SK-N-SH (cell line): ENCODE data around the gene OSBPL2.

Experiments used
- ELF1 ChIP-seq: IDR thresholded peaks from 2 replicates; pipeline ENCODE4 v1.4.0; 2012
- GABPA ChIP-seq: IDR thresholded peaks from 2 replicates; pipeline ENCODE4 v1.4.0; 2012; ENCODE audit warnings: low read depth, mild to moderate bottlenecking
- NFIC ChIP-seq: IDR thresholded peaks from 2 replicates; pipeline ENCODE4 v1.4.0; 2012; ENCODE audit warnings: borderline replicate concordance
- POLR2AphosphoS5 ChIP-seq: IDR thresholded peaks from 2 replicates; pipeline ENCODE4 v1.6.1; 2012; ENCODE audit warnings: low read depth, low read length
- RAD21 ChIP-seq: IDR thresholded peaks from 2 replicates; pipeline ENCODE4 v1.6.1; 2012; ENCODE audit warnings: mild to moderate bottlenecking, low read length
- SMC3 ChIP-seq: IDR thresholded peaks from 2 replicates; pipeline ENCODE4 v1.6.1; 2012; ENCODE audit warnings: low read depth, low read length, improper control_type of control experiment
- TF ChIP-seq, protein P1 (sequence below): IDR thresholded peaks from 2 replicates; pipeline ENCODE4 v1.4.0; 2012; ENCODE audit warnings: low read depth
- TF ChIP-seq, protein P2 (sequence below): fragments of 200-600 bp; sonication (generic); IDR thresholded peaks from 2 replicates; pipeline ENCODE4 v1.6.1; 2017; ENCODE audit warnings: antibody characterized with exemption, mild to moderate bottlenecking, moderate library complexity

DNA sequence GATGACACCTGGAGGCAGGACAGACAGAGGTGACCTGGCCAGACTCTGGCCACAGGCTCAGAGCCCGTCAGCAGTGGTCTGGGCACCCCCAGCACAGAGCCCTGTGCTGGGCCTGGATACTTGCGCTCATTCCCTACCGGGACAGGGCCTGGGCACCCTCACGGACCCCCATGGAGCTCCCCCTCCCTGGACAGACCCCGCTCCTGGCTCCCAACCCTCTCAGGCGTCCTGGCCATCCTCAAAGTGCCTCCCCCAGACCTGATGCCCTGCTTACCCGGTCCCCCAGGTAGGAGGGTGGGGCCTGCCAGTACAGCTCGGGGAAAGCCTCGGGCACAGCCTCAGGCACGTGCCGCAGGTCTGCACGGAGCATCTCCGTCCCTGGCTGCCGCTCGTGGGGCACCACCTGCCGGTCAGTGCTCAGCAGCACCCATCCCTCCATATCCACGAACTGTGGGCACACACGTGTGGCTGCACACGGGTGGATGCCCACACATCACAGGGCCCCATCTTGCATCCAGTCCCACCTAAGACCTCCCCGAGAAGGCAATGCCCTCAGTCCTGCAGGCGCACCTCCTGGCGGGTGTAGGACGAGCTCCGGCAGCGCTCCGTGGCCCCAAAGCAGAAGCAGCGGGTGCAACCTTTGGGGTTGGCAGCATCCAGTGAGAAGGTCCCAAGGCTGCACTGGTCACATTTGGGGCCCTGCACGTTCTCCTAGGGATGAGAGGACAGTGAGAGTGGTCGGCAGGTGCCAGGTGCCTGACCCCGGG, 88.8 kb downstream of the OSBPL2 start:
- TF ChIP-seq POLR2AphosphoS5 (no peak), ELF1 (no peak), SMC3 (no peak), GABPA (no peak), RAD21 (no peak), NFIC (no peak)
- TF ChIP-seq, protein P1, sequence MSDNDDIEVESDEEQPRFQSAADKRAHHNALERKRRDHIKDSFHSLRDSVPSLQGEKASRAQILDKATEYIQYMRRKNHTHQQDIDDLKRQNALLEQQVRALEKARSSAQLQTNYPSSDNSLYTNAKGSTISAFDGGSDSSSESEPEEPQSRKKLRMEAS: no peak
- TF ChIP-seq, protein P2, sequence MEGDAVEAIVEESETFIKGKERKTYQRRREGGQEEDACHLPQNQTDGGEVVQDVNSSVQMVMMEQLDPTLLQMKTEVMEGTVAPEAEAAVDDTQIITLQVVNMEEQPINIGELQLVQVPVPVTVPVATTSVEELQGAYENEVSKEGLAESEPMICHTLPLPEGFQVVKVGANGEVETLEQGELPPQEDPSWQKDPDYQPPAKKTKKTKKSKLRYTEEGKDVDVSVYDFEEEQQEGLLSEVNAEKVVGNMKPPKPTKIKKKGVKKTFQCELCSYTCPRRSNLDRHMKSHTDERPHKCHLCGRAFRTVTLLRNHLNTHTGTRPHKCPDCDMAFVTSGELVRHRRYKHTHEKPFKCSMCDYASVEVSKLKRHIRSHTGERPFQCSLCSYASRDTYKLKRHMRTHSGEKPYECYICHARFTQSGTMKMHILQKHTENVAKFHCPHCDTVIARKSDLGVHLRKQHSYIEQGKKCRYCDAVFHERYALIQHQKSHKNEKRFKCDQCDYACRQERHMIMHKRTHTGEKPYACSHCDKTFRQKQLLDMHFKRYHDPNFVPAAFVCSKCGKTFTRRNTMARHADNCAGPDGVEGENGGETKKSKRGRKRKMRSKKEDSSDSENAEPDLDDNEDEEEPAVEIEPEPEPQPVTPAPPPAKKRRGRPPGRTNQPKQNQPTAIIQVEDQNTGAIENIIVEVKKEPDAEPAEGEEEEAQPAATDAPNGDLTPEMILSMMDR: no peak
